ENCODE results near the gene KMT2B. TPM values are rescaled to one million over a fixed set of nuclear protein-coding genes. Genes with fewer than 3 reads are reported as not detected.
A peak's percentile ranks its signal among the peaks of the same experiment; 100 is the strongest.

Gene KMT2B
- total and polyA plus RNA-seq, 2 of the 8 experiments (the other 6 are each of a cell fraction or from before 2014, with no cell fraction given), result 26.7 to 38.6 TPM

- H3K4ac ChIP-seq (replicated peaks; ENCODE audit: insufficient read length, low read depth, low read length), result no peak overlapping the region
- no peaks in the 10 kb centered on the region for H3K4me1 ChIP-seq (replicated peaks in 1 of 4; ENCODE audit: control insufficient read depth in 3 of 4, insufficient read depth in 4 of 4, low read length in 3 of 4)
- H4K8ac ChIP-seq (ENCODE audit: extremely low read depth, insufficient read depth, low read length), result no peak overlapping the region
- no peak overlapping the region for H2BK12ac ChIP-seq (ENCODE audit: low read depth, low read length)
- no peak overlapping the region for H2BK5ac ChIP-seq (ENCODE audit: low read depth, low read length)
- FAIRE-seq (no peak), DNase-seq (ENCODE audit: low read depth in 1 of 2, low spot score in 2 of 2) (no peak)
- H3K4me2 ChIP-seq (ENCODE audit: insufficient read depth in 1 of 2, low read depth in 2 of 2, low read length in 2 of 2), result no peak overlapping the region
- no peak overlapping the region for H3K56ac ChIP-seq (replicated peaks; ENCODE audit: insufficient read length, low read depth, low read length)
- no peak overlapping the region for H3K23ac ChIP-seq (ENCODE audit: insufficient read length)
- no peak overlapping the region for H3K18ac ChIP-seq (ENCODE audit: extremely low read depth, low read length)
- H3K27ac ChIP-seq (ENCODE audit: low read depth, low read length), result no peak overlapping the region; the same call in 1 of the 2 replicates
- no peaks in the 10 kb centered on the region for H3K79me1 ChIP-seq (ENCODE audit: low read depth, low read length)
- no peak overlapping the region for H2BK15ac ChIP-seq (ENCODE audit: low read length)
- TF ChIP-seq ASH2L (IDR thresholded peaks at IDR 0.05; ENCODE audit: low read length) (no peak), RBBP5 (IDR thresholded peaks at IDR 0.05; ENCODE audit: borderline replicate concordance, low read depth, low read length) (no peak), POU5F1 (IDR thresholded peaks at IDR 0.05; ENCODE audit: low read depth, low read length) (no peak), CTBP2 (IDR thresholded peaks at IDR 0.05; ENCODE audit: borderline replicate concordance, insufficient read depth, insufficient read length, low read length) (no peak), CHD2 (IDR thresholded peaks at IDR 0.05; ENCODE audit: low read length) (no peak), GABPA (IDR thresholded peaks at IDR 0.05; ENCODE audit: borderline replicate concordance, insufficient read depth, low read length) (no peak), TBP (IDR thresholded peaks at IDR 0.05; ENCODE audit: low read depth, low read length) (no peak)
- CTCF ChIA-PET (ENCODE audit: partially characterized antibody), result interaction anchor here (0.6 to 7.6 kb wide), 14 partner anchors 14 to 305 kb away, joined by 3 to 105 read pairs (median 4); partner anchors contain the start of gene ZBTB32
- H3K79me2 ChIP-seq (ENCODE audit: control insufficient read depth in 1 of 2, insufficient read depth in 2 of 2, low read length in 2 of 2), result no peaks in the 10 kb centered on the region
- peak overlapping the region; percentile 17 for H4K91ac ChIP-seq (replicated peaks; ENCODE audit: insufficient read length, low read length)
- H2AFZ ChIP-seq (ENCODE audit: low read length), result no peak overlapping the region; the same call in 1 of the 2 replicates
- H3K23me2 ChIP-seq (ENCODE audit: low read depth, low read length), result no peaks in the 10 kb centered on the region
- no peak overlapping the region for H3K9ac ChIP-seq (replicated peaks in 1 of 4; ENCODE audit: extremely low read depth in 1 of 4, low read depth in 3 of 4, low read length in 3 of 4)
- H3K4me3 ChIP-seq (ENCODE audit: extremely low read depth in 1 of 4, insufficient read depth in 2 of 4, low read depth in 3 of 4, low read length in 4 of 4), result no peak overlapping the region
- H4K5ac ChIP-seq (ENCODE audit: insufficient read length, low read depth, low read length), result no peak overlapping the region
- POLR2A ChIA-PET (ENCODE audit: partially characterized antibody), result interaction anchor here (0.9 to 1.6 kb wide), 6 partner anchors 22 to 183 kb away, joined by 3 to 9 read pairs (median 3); partner anchors contain the start of genes PSENEN and U2AF1L4
- H3K9me3 ChIP-seq (ENCODE audit: insufficient read depth in 2 of 2, low read depth in 1 of 2, low read length in 1 of 2), result no peaks in the 10 kb centered on the region
- no peaks in the 10 kb centered on the region for H4K20me1 ChIP-seq (replicated peaks in 1 of 2; ENCODE audit: control insufficient read depth in 1 of 2, insufficient read depth in 2 of 2, low read length in 2 of 2)
- H3K27me3 ChIP-seq (replicated peaks in 1 of 4; ENCODE audit: control insufficient read depth in 3 of 4, extremely low read depth in 1 of 4, insufficient read depth in 3 of 4, low read length in 3 of 4), result no peaks in the 10 kb centered on the region
- H2AK5ac ChIP-seq (ENCODE audit: low read depth, low read length), result no peak overlapping the region
- H3K14ac ChIP-seq (ENCODE audit: insufficient read length), result no peak overlapping the region
- 87% methylated on average over 11 of the region's 11 CpGs; no CpG with 5 or more reads in 1 of the 2 experiments for WGBS, 2 experiments (ENCODE audit: extremely low coverage in 1 of 2, insufficient coverage in 1 of 2, insufficient read length in 1 of 2, insufficient replicate concordance in 2 of 2, low coverage in 1 of 2, low lambda C conversion rate in 2 of 2, missing lambda C conversion rate in 1 of 2)
- H2BK20ac ChIP-seq (ENCODE audit: low read length), result no peak overlapping the region
- H3K36me3 ChIP-seq (ENCODE audit: control insufficient read depth in 2 of 4, insufficient read depth in 4 of 4, low read length in 3 of 4), result no peaks in the 10 kb centered on the region
- no peak overlapping the region for H2BK120ac ChIP-seq (replicated peaks; ENCODE audit: low read depth, low read length)
Observed at GRCh38 chr19:35692010-35692409, 25.8 kb upstream of the KMT2B start.

All from H1 (cell line).